HG02759 (cell line): Measurements from ENCODE around the gene NISCH.

Experiments used
- ATAC-seq: cut with Tn5 transposase; IDR thresholded peaks from one replicate; pipeline ENCODE4 v1.9.1; 2021; ENCODE audit warnings: mild to moderate bottlenecking, moderate library complexity; ENCODE audit not compliant: unreplicated experiment

NISCH gene

GRCh38 chr3:52446631-52447511, 8.5 kb upstream of the NISCH start:
- ATAC-seq = peak; percentile 50

GRCh38 chr3:52447512-52448355, 7.7 kb upstream of the NISCH start:
- ATAC-seq = no peak

- ATAC-seq = no peak
Measured at GRCh38 chr3:52450489-52451236, 4.7 kb upstream of the NISCH start.

GRCh38 chr3:52451237-52452083, 3.9 kb upstream of the NISCH start:
- ATAC-seq = no peak

- no peak for ATAC-seq
Measured at GRCh38 chr3:52452126-52452525, 3.3 kb upstream of the NISCH start.

- no peak for ATAC-seq
Measured at GRCh38 chr3:52452570-52453221, 2.7 kb upstream of the NISCH start.

GRCh38 chr3:52453496-52454249, 1.7 kb upstream of the NISCH start, which contains the start of gene TNNC1:
TNNC1 (minus strand) TSS chr3:52454041; CDS start chr3:52454015, 26 bp downstream.
- ATAC-seq = no peak

- no peak for ATAC-seq
Measured at GRCh38 chr3:52454250-52454937, 1.0 kb upstream of the NISCH start.

GRCh38 chr3:52454938-52455282, 494 bp upstream of the NISCH start:
- ATAC-seq = peak; percentile 13

- no peak for ATAC-seq
Measured at GRCh38 chr3:52456169-52456799, 880 bp downstream of the NISCH start.

GRCh38 chr3:52456800-52457183, 1.4 kb downstream of the NISCH start:
- no peak for ATAC-seq

- ATAC-seq = no peak
Measured at GRCh38 chr3:52458031-52458760, 2.8 kb downstream of the NISCH start.

- no peak for ATAC-seq
Measured at GRCh38 chr3:52458770-52459545, 3.6 kb downstream of the NISCH start.

- no peak for ATAC-seq
Measured at GRCh38 chr3:52461874-52462273, 6.5 kb downstream of the NISCH start.

GRCh38 chr3:52463416-52463815, 8.0 kb downstream of the NISCH start:
- ATAC-seq = no peak

- ATAC-seq = no peak
Measured at GRCh38 chr3:52468336-52468735, 12.9 kb downstream of the NISCH start.

GRCh38 chr3:52469001-52469400, 13.6 kb downstream of the NISCH start:
- ATAC-seq = no peak
